GM21528 (cell line): Measurements from ENCODE around the gene POLR3H.
A peak's percentile ranks its signal among the peaks of the same experiment; 100 is the strongest.
"Not testable (repeated sequence)": the region's sequence is repeated elsewhere in the genome, so short reads cannot be mapped to it uniquely, and the experiment has no call there.

Source experiments
- ATAC-seq: cut with Tn5 transposase; IDR thresholded peaks from one replicate; pipeline ENCODE4 v1.9.1; 2021; ENCODE audit warnings: mild to moderate bottlenecking, moderate library complexity; ENCODE audit not compliant: unreplicated experiment, low FRiP score

POLR3H gene

GRCh38 chr22:41543854-41544670 lies at the start of gene POLR3H:
POLR3H (minus strand) TSS chr22:41544470; CDS start chr22:41544101, 369 bp downstream.
- ATAC-seq, result peak; percentile 83

- not testable (repeated sequence) for ATAC-seq
Measured at GRCh38 chr22:41593336-41593960, 49.2 kb upstream of the POLR3H start.

GRCh38 chr22:41589391-41590241 lies 45.3 kb upstream of the POLR3H start, which contains the start of gene PMM1:
PMM1 (minus strand) TSS chr22:41589840; CDS start chr22:41589805, 35 bp downstream.
- ATAC-seq, result peak; percentile 84

GRCh38 chr22:41587347-41587723 lies 43.1 kb upstream of the POLR3H start:
- no peak for ATAC-seq

- no peak for ATAC-seq
Measured at GRCh38 chr22:41585898-41586297, 41.6 kb upstream of the POLR3H start.

GRCh38 chr22:41584881-41585280 lies 40.6 kb upstream of the POLR3H start:
- ATAC-seq, result no peak

- ATAC-seq, result no peak
Measured at GRCh38 chr22:41582694-41583093, 38.4 kb upstream of the POLR3H start.

GRCh38 chr22:41579997-41580355 lies 35.7 kb upstream of the POLR3H start:
- ATAC-seq, result no peak

- ATAC-seq, result no peak
Measured at GRCh38 chr22:41579297-41579996, 35.2 kb upstream of the POLR3H start.

- ATAC-seq, result no peak
Measured at GRCh38 chr22:41578818-41579217, 34.5 kb upstream of the POLR3H start.

GRCh38 chr22:41578114-41578513 lies 33.8 kb upstream of the POLR3H start:
- ATAC-seq, result no peak

- ATAC-seq, result no peak
Measured at GRCh38 chr22:41576877-41577276, 32.6 kb upstream of the POLR3H start.

- no peak for ATAC-seq
Measured at GRCh38 chr22:41575533-41575932, 31.3 kb upstream of the POLR3H start.

- ATAC-seq, result no peak
Measured at GRCh38 chr22:41574847-41575381, 30.6 kb upstream of the POLR3H start.

- no peak for ATAC-seq
Measured at GRCh38 chr22:41573677-41574076, 29.4 kb upstream of the POLR3H start.

- not testable (repeated sequence) for ATAC-seq
Measured at GRCh38 chr22:41572305-41572704, 28.0 kb upstream of the POLR3H start.

- no peak for ATAC-seq
Measured at GRCh38 chr22:41571786-41572185, 27.5 kb upstream of the POLR3H start.

- no peak for ATAC-seq
Measured at GRCh38 chr22:41570221-41570620, 26.0 kb upstream of the POLR3H start.

- no peak for ATAC-seq
Measured at GRCh38 chr22:41568811-41569210, 24.5 kb upstream of the POLR3H start.

- ATAC-seq, result no peak
Measured at GRCh38 chr22:41567512-41567768, 23.2 kb upstream of the POLR3H start.
